Aorta (tissue), 5 donors: Measurements from ENCODE around the gene ENHO. TPM values are rescaled to one million over a fixed set of nuclear protein-coding genes. Genes with fewer than 3 reads are reported as not detected.

Experiments used
- ATAC-seq: fragments of 200-7000 bp; cut with Tn5 transposase; one replicate; pipeline ENCODE4 v1.9.1; 2022; ENCODE audit warnings: moderate library complexity; ENCODE audit not compliant: low FRiP score
- DNase-seq, 2 donors: peaks; one replicate each; pipeline ENCODE4 v3.0.0-alpha.2; 2020
- H3K27ac ChIP-seq, 2 donors: one replicate each; pipeline ENCODE4 v1.5.1; 2013; ENCODE audit warnings: low read length in 2 of 2, mild to moderate bottlenecking in 2 of 2, moderate library complexity in 2 of 2, control low read depth in 1 of 2, inconsistent platforms in 1 of 2, low read depth in 1 of 2
- H3K27me3 ChIP-seq, 2 donors: one replicate each; pipeline ENCODE4 v1.6.1; 2013; ENCODE audit warnings: control low read depth in 1 of 2, low read length in 1 of 2, mild to moderate bottlenecking in 1 of 2, moderate library complexity in 1 of 2; ENCODE audit not compliant: insufficient read depth in 2 of 2, control insufficient read depth in 1 of 2
- H3K36me3 ChIP-seq, 2 donors: one replicate each; pipeline ENCODE4 v1.6.1; 2013; ENCODE audit warnings: control low read depth in 1 of 2, low read length in 1 of 2, mild to moderate bottlenecking in 1 of 2; ENCODE audit not compliant: insufficient read depth in 2 of 2, control insufficient read depth in 1 of 2
- H3K4me1 ChIP-seq, 2 donors: one replicate each; pipeline ENCODE4 v1.6.1; 2013; ENCODE audit warnings: low read length in 2 of 2, control low read depth in 1 of 2, mild to moderate bottlenecking in 1 of 2, moderate library complexity in 1 of 2; ENCODE audit not compliant: insufficient read depth in 2 of 2, control insufficient read depth in 1 of 2
- H3K4me3 ChIP-seq, 2 donors: one replicate each; pipeline ENCODE4 v1.5.1; 2013; ENCODE audit warnings: low read length in 2 of 2, control low read depth in 1 of 2, mild to moderate bottlenecking in 1 of 2
- H3K9me3 ChIP-seq: one replicate; pipeline ENCODE4 v1.6.1; 2013; ENCODE audit warnings: mild to moderate bottlenecking, low read length; ENCODE audit not compliant: control insufficient read depth
- WGBS, 2 donors: extraction: QIAGEN DNeasy Blood & Tissue Kit; methylation state at CpG; one replicate each; pipeline ENCODE4 v1.1.7; 2013; 5-methylcytosine and 5-hydroxymethylcytosine counted together
- intact Hi-C, 2 donors: fragments of 100-400 bp; cut with DNase I; formaldehyde crosslinking; loops; one replicate each; pipeline versions ENCODE4 v1.14.2 to v1.15.0; 2022
- polyA plus RNA-seq, 2 donors: library from polyadenylated mRNA; stranded (reverse); fragments of 200-250 nt; gene quantifications; one replicate each; pipeline ENCODE4 v1.2.3, GENCODE V29; 2013
- total RNA-seq, 2 donors: library from RNA; stranded (reverse); fragmentation: NEBNext Ultra II Directional; extraction: Animal tissue kit (Norgen Biotek cat#: 25700); gene quantifications; one replicate each; pipeline ENCODE4 v1.2.1, GENCODE V29; 2021
- donor health status: healthy with polysubstance abuse.
- donor health status: Bipolar disorder and iron deficiency.
- donor health status: DM: no; HTN: no; CAD: no.
- donor health status: DM: no; HTN: no; CAD: no.
- donor health status: DM: yes; HTN: yes; CAD: no.

The ENHO gene
- total and polyA plus RNA-seq, 4 donors = not detected

- 70 to 75% methylated on average over 8 of the region's 8 CpGs for WGBS, 2 donors
- no peak for ATAC-seq
- intact Hi-C loops = no loop called here
Measured at GRCh38 chr9:34565856-34566255, 43.1 kb upstream of the ENHO start.

GRCh38 chr9:34564617-34565016 is 41.8 kb upstream of the ENHO start:
- peaks cover 2% of the 10 kb centered on the region for H3K9me3 ChIP-seq
- no peak for ATAC-seq
- intact Hi-C loops = no loop called here
- H3K27ac ChIP-seq = no peak overlapping the region
- no peaks in the 10 kb centered on the region for H3K36me3 ChIP-seq
- 94% methylated on average over 16 of the region's 16 CpGs for WGBS, 2 donors
- H3K4me3 ChIP-seq = no peak overlapping the region
- H3K27me3 ChIP-seq = no peaks in the 10 kb centered on the region
- H3K4me1 ChIP-seq = no peaks in the 10 kb centered on the region
- DNase-seq = peak in 1 of 2 donors; percentile 41

More at GRCh38 chr9:34565856-34566255, 43.1 kb upstream of the ENHO start:
- H3K27me3 ChIP-seq = no peaks in the 10 kb centered on the region
- no peak overlapping the region for H3K4me3 ChIP-seq
- no peak overlapping the region for H3K27ac ChIP-seq
- peaks cover 2% of the 10 kb centered on the region for H3K9me3 ChIP-seq
- H3K36me3 ChIP-seq = no peaks in the 10 kb centered on the region
- DNase-seq = no peak
- H3K4me1 ChIP-seq = no peaks in the 10 kb centered on the region

GRCh38 chr9:34563262-34563661 is 40.5 kb upstream of the ENHO start:
- Histone ChIP-seq H3K27me3 (no peaks in the 10 kb centered on the region), H3K36me3 (no peaks in the 10 kb centered on the region), H3K4me1 (no peaks in the 10 kb centered on the region), H3K27ac (no peak overlapping the region), H3K4me3 (no peak overlapping the region), H3K9me3 (peaks cover 2% of the 10 kb centered on the region)
- intact Hi-C loops = no loop called here
- WGBS, 2 donors = 84% methylated on average over 5 of the region's 5 CpGs
- ATAC-seq (no peak), DNase-seq (peak in 1 of 2 donors; percentile 16)

GRCh38 chr9:34562135-34562745 is 39.5 kb upstream of the ENHO start:
- Histone ChIP-seq H3K27ac (no peak overlapping the region), H3K36me3 (no peaks in the 10 kb centered on the region), H3K4me3 (no peak overlapping the region), H3K4me1 (no peaks in the 10 kb centered on the region), H3K27me3 (no peaks in the 10 kb centered on the region), H3K9me3 (peaks cover 2% of the 10 kb centered on the region)
- 81 to 88% methylated on average over 7 of the region's 7 CpGs for WGBS, 2 donors
- intact Hi-C loops = no loop called here
- DNase-seq (peak in 1 of 2 donors; percentile 20), ATAC-seq (no peak)

GRCh38 chr9:34560599-34561214 is 37.9 kb upstream of the ENHO start:
- DNase-seq = peak; percentile 41 to 77
- Histone ChIP-seq H3K27ac (no peak overlapping the region), H3K9me3 (peaks cover 2% of the 10 kb centered on the region), H3K27me3 (no peaks in the 10 kb centered on the region), H3K36me3 (no peaks in the 10 kb centered on the region), H3K4me1 (no peaks in the 10 kb centered on the region), H3K4me3 (no peak overlapping the region)
- WGBS, 2 donors = 40 to 46% methylated on average over 18 to 21 of the region's 21 CpGs
- intact Hi-C loops = no loop called here
- ATAC-seq = peak; percentile 3

- no peak overlapping the region for H3K4me3 ChIP-seq
- H3K27me3 ChIP-seq = no peaks in the 10 kb centered on the region
- no peaks in the 10 kb centered on the region for H3K36me3 ChIP-seq
- DNase-seq (peak; percentile 44 to 75), ATAC-seq (peak; percentile 75)
- no peak overlapping the region for H3K27ac ChIP-seq
- peaks cover 2% of the 10 kb centered on the region for H3K9me3 ChIP-seq
- intact Hi-C loops = loop anchor here in 1 of 2 donors (2.0 kb wide), 1 partner anchor 31 kb away; no protein-coding TSS in a partner anchor
- no peaks in the 10 kb centered on the region for H3K4me1 ChIP-seq
- 17 to 22% methylated on average over 21 of the region's 21 CpGs for WGBS, 2 donors
Measured at GRCh38 chr9:34559624-34560455, 37.0 kb upstream of the ENHO start.

GRCh38 chr9:34558919-34559623 is 36.3 kb upstream of the ENHO start:
- intact Hi-C loops = loop anchor here in 1 of 2 donors (2.0 kb wide), 1 partner anchor 32 kb away; no protein-coding TSS in a partner anchor
- H3K27me3 ChIP-seq = no peaks in the 10 kb centered on the region
- DNase-seq = peak; percentile 43 to 44
- H3K27ac ChIP-seq = no peak overlapping the region
- no peak for ATAC-seq
- H3K9me3 ChIP-seq = peaks cover 2% of the 10 kb centered on the region
- 54 to 58% methylated on average over 17 of the region's 17 CpGs for WGBS, 2 donors
- H3K4me1 ChIP-seq = no peaks in the 10 kb centered on the region
- H3K36me3 ChIP-seq = no peaks in the 10 kb centered on the region
- no peak overlapping the region for H3K4me3 ChIP-seq

GRCh38 chr9:34558364-34558763 is 35.6 kb upstream of the ENHO start:
- Histone ChIP-seq H3K27ac (no peak overlapping the region), H3K27me3 (no peaks in the 10 kb centered on the region), H3K4me3 (no peak overlapping the region), H3K9me3 (peaks cover 2% of the 10 kb centered on the region), H3K4me1 (no peaks in the 10 kb centered on the region), H3K36me3 (no peaks in the 10 kb centered on the region)
- intact Hi-C loops = loop anchor here in 1 of 2 donors (2.0 kb wide), 1 partner anchor 32 kb away; no protein-coding TSS in a partner anchor
- no peak for ATAC-seq
- 91 to 92% methylated on average over 9 of the region's 9 CpGs for WGBS, 2 donors
- DNase-seq = peak in 1 of 2 donors; percentile 9
